Retina (tissue), 1 donor: ENCODE measurements around the gene DNM2.
"Not testable (repeated sequence)": the region's sequence is repeated elsewhere in the genome, so short reads cannot be mapped to it uniquely, and the experiment has no call there.

Experiments
- DNase-seq: peaks from one replicate; pipeline ENCODE4 v3.0.0-alpha.2; 2016

The DNM2 gene

DNA sequence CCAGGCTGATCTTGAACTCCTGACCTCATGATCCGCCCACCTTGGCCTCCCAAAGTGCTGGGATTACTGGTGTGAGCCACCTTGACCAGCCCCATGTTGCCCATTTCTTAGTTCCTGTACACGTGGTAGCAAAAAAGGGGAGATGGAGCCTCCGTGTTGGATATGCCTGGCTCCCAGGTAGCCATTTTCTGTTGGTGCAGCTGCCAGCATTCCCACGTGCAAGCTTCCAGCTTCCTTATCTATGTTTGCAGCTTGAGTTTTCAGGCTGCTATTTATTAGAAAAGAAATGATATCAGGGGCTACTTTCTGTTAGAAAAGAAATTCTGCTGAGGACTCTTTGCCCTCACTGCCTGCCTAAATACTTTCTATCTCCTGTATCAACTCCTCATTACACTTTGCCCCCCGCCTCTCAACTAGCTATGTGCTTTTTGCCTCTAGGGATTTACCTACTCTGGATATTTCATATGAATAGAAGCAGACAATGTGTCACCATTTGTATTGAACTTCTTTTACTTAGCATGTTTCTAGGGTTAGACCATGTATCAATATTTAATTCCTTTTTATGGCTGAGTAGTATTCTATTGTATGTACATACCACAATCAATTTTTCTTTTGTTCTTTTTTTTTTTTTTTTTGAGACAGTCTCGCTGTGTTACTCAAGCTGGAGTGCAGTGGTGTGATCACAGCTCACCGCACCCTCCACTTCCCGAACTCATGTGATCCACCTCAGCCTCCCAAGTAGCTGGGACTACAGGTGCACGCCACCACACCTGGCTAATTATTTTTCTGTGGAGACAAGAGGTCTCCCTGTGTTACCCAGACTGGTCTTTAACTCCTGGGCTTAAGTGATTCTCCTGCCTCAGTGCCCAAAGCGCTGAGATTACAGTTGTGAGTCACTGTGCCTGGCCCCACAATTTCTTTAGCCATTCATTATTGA is 121.5 kb downstream of the DNM2 start:
- DNase-seq: no peak

DNA sequence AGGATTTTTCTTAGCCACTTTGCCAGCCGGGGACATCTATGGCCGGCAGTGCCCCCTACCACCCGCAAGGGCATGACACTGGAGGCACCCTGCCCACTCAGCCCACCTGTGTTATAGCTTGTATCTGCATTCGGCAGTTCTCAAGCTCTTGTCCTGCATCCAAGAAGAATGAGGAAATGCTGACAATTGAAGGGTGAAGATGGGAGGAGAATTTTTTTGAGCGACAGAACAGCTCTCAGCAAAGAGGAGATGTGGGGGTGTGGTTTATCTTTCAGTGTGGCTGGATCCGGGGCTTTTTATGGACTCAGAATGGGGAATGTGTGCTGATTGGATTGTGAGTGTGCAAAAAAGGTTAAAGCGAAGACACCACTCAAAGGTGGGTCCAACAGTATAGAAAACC is 124.9 kb downstream of the DNM2 start:
- DNase-seq: no peak

DNA sequence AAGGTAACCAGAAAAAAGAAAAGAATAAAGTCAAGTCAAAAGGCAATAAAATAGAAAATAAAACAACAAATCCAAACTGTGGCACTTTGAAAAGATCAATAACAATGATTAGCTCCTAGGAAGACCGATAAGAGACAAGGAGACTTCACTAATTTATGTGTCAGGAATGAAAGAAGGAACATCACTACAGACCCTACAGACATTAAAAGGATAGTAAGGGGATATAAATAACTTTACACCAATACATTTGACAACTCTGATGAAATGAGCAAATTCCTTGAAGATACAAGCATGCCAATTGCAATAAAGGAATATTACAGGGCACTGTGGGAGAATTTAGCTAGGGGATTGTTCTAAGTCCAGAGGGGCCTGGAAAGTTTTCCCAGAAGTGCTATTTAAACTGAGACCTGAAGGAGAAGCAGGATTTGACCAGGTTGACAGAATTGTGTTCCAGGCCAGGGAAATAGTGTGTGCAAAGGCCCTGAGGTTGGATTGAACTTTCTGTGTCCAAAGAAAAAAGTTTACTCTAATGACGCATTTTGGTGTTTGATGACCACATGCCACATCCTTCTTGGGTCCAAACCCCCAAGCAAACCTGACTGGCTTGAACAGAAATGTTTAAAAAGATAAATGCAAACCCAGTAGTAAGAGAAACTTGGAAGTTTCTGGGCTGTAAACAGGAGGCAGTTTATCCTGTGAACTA is 128.8 kb downstream of the DNM2 start:
- DNase-seq: no peak

DNA sequence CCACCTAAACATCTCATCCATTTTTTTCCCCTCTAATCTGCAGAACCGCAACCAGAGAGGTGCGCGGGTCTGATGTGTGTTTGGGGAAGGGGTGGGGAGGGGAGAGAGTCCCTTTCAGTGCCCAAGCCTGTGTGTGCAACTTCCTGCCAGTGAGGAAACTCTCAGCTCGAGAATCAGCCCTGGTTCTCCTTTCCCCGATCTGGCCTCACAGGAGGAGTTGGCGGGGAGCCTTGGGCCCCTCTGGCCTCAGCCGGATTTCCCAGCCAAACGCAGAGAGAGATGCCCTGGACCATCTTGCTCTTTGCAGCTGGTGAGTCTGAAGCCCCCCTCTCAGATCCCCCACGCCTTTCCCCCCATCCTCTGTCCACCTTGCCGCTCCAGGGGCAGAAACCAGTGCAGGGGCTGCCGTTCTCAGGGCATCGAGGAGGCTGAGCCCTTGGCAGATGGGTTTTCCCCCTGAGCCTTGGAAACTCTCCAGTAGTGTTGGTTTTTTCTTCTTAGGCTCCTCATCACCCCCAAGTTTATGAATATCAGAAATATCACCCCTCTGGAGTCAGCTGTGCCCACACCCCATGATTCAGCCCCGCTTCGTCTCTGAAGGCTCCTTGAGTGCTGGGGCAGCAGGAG is 130.5 kb downstream of the DNM2 start, which contains the start of gene C19orf38:
TSS of gene C19orf38 (plus strand) at position 186 of the 627 bp plus-strand sequence. CDS start at position 280, 94 bp downstream.
- no peak for DNase-seq

DNA sequence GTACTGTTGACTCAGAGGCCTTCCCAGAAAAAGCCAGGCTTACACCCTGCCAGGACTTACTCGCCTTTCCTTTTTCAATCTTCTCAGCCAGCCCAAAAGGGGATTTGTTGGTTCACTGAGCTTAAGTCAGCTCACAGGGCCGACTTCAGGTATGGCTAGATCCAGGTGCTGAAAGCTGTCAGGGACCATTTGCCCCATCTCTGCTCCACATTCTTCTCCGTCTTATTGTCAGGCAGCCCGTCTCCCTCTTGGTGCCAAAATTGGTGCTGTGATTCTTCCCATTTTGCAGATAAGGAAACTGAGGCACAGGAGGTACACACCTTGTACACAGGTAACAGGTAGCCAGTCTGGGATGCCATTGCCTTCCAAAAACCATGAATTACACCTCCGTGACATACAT is 132.8 kb downstream of the DNM2 start:
- DNase-seq: no peak

DNA sequence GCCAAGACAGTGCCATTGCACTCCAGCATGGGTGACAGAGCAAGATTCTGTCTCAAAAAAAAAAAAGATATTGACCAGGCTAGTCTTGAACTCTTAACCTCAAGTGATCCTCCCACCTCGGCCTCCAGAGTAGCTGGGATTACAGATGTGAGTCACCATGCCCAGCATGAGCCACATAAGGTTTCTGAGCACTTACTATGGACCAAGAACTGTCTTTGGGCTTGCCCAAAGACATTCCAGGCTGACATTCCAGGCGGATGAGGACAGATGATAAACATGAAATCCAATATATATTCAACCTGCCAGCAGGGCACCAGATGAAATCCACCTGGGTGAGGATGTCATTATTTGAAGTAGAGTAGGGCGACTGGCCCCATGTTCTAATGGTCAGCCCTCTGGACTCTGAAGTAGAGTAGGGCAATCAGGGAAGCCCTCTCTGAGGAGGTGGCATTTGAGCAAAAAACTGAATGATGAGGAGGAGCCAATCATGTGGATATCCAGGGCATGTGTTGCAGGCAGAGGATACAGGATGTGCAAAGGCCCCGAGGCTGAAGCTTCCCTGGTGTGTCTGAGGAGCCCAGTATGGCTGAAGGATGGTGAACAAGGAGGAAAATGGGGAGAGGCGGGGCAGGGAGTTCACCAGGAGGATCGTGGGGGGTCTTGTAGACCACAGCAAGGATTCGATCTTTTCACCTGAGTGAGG is 134.4 kb downstream of the DNM2 start:
- no peak for DNase-seq

DNA sequence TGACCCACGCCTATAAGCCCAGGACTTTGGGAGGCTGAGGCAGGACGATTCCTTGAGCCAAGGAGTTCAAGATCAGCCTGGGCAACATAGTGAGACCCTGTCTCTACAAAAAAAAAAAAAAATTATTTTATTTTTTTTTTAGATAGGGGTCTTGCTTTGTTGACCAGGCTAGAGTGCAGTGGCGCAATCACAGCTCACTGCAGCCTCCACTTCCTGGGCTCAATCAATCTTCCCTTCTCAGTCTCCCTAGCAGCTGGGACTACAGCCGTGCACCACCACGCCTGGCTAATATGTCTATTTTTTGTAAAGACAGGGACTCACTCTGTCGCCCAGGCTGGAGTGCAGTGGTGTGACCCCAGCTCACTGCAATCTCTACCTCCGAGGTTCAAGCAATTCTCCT is 135.1 kb downstream of the DNM2 start:
- DNase-seq: no peak

DNA sequence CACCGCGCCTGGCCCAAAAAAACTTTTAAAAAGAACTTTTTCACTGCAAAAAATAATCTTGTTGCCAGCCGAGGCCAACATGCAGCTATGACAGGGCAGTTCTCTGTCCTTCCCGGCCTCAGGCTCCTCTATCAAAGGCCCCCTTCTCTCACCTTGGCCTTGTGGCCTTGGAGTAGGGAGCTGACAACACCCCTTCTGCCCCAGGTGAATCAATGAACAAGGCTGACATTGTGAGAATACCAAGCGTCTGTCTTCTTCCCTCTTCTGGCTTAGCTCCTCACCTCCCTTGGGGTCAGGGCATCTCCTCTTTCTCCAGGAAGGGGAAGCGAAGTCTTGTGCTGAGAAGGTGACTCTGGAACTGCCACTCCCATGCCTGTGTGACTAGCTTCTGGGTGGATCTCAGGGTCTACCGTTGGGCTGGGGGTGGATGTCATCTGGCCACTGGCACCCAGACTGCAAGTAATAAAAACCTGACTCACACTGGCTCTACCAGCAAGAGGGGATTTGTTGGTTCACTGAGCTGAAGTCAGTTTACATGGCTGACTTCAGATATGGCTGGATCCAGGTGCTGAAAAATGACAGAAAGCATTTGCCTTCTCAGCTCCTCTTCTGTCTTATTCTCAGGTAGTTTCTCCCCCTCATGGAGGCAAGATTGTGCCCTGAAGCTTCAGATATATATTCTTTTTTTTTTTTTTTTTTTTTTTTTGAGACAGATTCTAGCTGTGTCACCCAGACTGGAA is 136.6 kb downstream of the DNM2 start:
- no peak for DNase-seq

DNA sequence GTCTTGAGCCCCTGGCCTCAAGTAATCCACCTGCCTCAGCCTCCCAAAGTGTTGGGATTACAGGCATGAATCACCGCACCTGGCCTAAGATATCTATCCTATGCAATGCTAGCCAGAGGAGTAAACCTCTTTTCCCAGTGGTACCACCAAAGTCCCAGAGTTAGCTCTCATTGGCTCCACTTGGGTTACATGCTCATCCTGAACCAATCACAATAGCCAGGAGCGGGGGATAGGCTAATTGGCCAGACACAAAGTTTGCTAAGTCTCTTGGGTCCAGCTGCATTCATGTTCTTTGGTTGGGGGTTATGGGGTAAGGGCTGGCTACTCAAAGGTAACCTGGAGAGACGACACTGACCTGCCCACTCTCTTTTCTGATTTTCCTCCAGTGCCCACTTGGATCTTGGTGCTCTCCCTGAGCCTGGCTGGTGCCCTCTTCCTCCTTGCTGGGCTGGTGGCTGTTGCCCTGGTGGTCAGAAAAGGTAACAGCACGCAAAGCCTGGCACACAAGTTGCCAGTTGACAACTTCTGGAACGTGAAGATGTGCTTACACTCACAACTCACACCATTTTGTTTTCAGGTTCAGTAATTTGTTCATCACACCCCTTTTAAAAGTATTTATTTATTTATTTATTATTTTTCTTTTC is 138.1 kb downstream of the DNM2 start:
- no peak for DNase-seq

DNA sequence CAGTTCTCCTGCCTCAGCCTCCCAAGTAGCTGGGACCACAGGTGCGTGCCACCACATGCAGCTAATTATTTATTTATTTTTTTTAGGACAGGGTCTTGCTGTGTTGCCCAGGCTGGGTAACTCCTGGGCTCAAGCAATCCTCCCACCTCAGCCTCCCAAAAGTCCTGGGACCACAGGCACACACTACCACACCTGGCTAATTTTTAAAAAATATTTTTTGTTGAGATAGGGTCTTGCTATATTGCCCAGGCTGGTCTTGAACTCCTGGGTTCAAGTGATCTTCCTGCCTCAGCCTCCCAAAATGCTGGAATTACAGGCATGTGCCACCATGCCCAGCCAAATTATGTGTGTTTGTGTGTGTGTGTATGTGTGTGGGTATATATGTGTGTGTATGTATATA is 139.0 kb downstream of the DNM2 start:
- DNase-seq: not testable (repeated sequence)

DNA sequence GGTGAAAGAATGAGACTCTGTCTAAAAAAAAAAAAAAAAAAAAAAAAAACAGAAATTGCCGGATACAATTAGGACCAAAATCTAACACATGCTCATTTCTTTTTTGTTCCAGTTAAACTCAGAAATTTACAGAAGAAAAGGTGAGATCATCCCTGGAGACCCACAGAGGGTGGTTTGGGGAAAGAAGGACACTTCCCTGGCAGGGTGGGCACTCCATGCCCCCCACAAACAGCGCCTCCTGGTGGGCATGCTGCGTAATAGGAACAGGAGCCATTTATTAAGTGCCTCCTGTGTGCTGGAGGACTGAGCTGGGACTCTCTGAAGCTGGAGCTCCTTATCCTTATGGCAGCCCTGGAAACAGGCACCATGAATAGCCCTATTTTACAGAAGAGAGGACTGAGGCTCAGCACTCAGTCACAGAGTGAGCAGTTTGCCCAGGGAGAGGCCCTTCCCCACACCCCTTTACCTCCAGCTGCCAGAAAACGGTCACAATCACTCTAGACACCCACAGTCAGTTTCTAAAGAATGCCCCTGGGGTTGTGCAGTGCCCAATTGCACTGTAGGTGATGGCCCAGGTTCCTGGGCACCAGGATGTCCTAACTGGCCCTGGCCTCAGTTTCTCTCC is 140.4 kb downstream of the DNM2 start:
- DNase-seq: no peak

DNA sequence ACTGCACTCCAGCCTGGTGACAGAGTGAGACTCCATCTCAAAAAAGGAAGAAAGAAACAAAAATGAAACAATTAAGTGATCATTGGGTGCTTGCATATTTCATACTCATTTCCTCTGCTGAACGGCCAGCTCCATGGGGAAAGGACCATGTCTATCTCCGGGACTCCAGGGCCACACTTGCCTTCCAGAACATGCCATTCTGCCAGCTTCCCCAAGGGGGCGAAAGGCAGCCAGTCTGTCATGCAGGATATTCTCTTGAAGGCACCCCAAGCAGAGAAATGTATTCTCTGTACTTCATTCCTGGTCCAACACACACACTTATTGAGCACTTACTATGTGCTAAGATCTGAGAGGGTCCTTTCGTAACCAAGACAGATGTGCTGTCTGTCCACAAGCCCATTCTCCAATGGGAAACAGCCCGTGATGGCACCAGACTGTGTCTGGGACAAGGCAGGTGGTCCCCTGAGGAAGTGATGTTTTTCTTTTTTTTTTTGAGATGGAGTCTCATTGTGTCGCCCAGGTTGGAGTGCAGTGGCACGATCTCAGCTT is 143.3 kb downstream of the DNM2 start:
- no peak for DNase-seq

DNA sequence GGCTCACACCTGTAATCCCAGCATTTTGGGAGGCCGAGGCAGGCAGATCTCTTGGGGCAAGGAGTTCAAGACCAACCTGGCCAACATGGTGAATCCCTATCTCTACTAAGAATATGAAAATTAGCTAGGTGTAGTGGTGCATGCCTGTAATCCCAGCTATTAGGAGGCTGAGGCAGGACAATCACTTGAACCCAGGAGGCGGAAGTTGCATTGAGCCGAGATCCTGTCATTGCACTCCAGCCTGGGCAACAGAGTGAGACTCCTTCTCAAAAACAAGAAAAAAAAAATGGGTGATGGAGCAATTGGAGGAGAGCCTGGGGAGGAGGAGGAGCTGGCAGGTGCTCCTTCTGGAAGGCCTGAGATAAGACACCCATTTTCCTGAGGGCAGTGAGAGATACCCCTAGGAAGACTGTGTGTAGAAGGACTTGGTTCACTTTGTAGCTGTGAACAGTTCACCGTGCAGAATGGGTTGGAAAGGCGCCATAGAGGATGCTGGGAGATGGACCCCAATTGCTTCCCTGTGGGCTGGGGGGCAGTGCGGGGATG is 144.8 kb downstream of the DNM2 start:
- no peak for DNase-seq

DNA sequence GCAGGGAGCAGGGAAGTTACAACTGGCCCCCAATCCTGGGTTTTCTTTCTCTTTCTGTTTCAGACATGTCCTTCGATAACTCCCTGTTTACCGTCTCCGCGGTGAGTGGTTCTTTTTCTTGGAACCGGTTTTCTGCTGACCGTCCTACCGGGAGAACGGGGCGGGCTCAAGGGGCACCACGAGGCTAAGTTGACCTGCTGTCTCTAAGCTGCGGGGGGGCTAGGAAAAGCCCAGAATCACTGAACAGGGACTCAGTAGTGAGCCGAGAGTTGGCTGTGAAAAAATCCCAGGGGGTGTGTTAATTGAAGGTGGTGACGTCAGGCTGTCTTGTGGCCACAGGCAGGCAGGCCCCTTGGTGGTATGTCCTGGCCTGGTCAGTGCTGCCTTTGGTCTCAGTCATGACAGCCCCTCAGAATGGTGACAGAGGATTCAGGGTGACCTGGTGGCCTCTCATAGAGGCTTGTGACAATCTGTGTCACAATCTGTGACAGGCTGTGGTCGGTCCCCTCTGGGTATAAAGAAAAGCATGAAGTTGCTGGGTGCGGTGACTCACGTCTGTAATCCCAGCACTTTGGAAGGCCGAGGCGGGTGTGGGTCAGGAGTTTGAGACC is 145.3 kb downstream of the DNM2 start:
- DNase-seq: no peak

DNA sequence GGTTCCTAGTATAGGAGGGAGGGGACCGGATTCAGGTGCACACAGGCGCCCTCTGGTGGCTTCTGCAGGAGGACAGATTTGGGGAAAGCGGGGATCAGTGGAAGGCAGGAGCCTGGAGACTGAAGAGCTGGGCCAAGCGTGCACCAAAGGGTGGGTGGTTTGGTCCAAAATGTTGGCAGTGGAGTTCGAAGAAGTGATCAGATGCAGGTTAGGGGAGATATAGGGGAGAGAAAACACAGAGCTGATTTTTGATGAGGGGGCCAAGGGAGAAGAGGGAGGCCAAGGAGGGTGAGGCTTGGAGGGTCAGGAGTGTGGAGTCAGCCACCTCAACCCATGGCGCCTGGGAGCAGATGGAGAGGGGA is 146.6 kb downstream of the DNM2 start:
- peak; percentile 85 for DNase-seq

DNA sequence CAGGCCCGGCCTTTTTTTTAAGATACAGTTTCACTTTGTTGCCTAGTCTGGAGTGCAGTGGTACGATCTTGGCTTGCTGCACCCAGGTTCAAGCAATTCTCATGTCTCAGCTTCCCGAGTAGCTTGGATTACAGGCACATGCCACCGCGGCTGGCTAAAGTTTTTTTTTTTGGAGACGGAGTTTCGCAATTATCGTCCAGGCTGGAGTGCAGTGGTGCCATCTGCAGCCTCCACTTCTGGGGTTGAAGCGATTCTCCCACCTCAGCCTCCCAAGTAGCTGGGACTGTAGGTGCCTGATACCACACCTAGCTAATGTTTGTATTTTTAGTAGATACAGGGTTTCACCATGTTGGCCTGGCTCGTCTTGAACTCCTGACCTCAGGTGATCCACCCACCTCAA is 148.6 kb downstream of the DNM2 start:
- no peak for DNase-seq

DNA sequence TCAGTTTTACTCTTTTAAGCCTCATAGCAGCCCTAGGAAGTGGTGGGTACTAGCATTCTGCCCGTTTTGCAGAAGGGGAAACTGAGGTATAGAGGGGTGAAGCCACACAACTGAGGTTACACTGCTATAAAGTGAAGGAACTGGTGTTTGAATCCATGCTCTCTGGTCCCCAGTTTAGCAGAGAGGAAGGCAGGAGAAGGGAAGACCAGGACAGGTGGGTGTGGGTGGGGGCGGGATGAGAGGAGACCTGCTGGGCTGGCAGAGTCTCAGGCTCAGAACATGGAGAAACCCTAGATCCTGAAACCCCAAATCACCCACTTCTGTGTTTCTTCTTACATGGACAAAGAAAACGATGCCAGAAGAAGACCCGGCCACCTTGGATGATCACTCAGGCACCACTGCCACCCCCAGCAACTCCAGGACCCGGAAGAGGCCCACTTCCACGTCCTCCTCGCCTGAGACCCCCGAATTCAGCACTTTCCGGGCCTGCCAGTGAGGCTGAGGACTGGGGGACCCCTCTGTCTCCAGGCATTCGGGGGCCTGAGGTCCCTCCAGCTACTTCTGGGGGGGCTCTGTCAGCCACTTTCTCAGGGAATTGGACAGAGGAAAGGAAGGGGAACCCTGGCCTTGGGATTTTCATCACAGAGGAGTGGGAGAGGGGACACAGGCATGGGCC is 151.1 kb downstream of the DNM2 start:
- DNase-seq: no peak

DNA sequence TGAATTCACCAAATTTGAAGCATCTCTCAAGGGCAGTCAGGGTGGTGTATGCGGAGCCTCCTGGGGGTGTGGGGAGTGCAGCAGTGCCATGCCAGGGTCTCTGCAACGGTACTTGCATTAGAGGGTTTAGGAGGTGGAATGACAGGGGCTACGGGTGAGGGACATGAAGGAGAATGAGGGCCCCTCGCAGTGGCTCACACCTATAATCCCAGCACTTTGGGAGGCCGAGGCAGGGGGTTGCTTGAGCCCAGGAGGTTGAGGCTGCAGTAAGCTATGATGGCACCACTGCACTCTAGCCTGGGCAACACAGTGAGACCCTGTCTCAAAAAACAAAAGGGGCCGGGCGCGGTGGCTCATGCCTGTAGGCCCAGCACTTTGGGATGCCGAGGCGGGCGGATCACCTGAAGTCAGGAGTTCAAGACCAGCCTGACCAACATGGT is 152.0 kb downstream of the DNM2 start:
- DNase-seq: not testable (repeated sequence)

DNA sequence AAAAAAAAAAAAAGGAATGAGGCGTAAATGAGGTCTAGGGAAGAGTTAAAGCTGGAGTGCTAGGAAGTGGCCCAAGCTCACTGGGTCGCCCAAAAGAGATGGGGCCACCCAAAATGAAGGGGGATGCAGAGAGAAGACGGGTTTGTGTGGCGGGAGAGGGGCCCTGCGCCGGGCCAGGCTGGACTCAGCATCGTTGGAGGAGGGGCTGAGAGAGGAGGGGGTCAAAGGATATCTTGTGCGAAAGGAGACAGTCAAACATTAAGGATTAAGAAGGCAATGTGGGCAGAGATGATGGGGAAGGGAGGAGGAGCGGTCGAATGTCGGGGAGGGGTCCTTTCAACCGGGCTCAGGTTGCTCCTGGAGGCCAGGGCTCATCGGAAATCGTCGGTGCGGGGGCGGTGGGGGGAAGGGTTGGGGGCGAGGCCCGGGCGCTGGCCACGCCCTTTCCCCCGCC is 152.6 kb downstream of the DNM2 start:
- peak; percentile 82 for DNase-seq
